Mononuclear cell (primary cell): Measurements from ENCODE around the gene ACSL6. TPM values are rescaled to one million over a fixed set of nuclear protein-coding genes. Genes with fewer than 3 reads are reported as not detected.

Experiments
- H3K27me3 ChIP-seq: 2 replicates; pipeline ENCODE4 v1.6.0; 2011; ENCODE audit warnings: low read length, control low read depth; ENCODE audit not compliant: insufficient read depth
- H3K4me1 ChIP-seq: 2 replicates; pipeline ENCODE4 v1.5.1; 2011; ENCODE audit warnings: mild to moderate bottlenecking, low read length, control low read depth; ENCODE audit not compliant: insufficient read depth
- H3K4me3 ChIP-seq: 2 replicates; pipeline ENCODE4 v1.5.1; 2011; ENCODE audit warnings: mild to moderate bottlenecking, low read length, moderate library complexity
- H3K9me3 ChIP-seq: 2 replicates; pipeline ENCODE4 v1.5.1; 2011; ENCODE audit warnings: low read depth, mild to moderate bottlenecking, control low read depth, low read length
- total RNA-seq: library from RNA; depleted of rRNA; stranded (reverse); fragments of >200 nt; gene quantifications from one replicate; pipeline ENCODE4 v1.2.3, GENCODE V29; 2012

The ACSL6 gene
- total RNA-seq, 1 donor: 24.8 TPM

DNA sequence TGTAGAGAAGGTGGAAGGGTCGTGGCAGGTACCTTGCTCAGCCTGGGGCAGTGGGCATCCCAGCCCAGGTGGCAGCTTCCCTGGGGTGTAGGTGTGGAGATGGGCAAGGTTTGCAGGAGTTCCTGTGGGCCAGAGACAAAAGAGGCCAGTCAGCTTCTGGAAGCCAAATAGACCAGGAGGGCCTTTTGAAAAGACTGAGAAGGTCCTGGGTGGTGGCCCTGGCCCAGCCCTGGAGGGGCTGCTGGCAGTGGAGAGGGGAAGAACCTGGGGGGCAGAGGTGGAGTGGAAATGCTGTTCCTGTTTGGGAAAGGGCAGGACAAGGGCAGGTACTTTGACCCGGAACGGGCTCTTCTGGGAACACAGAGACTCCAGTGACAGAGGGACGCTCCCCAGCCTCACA is 42.0 kb upstream of the ACSL6 start:
- H3K4me1 ChIP-seq: peaks cover 24% of the 10 kb centered on the region
- no peaks in the 10 kb centered on the region for H3K27me3 ChIP-seq
- H3K9me3 ChIP-seq: no peaks in the 10 kb centered on the region
- H3K4me3 ChIP-seq: no peak overlapping the region

DNA sequence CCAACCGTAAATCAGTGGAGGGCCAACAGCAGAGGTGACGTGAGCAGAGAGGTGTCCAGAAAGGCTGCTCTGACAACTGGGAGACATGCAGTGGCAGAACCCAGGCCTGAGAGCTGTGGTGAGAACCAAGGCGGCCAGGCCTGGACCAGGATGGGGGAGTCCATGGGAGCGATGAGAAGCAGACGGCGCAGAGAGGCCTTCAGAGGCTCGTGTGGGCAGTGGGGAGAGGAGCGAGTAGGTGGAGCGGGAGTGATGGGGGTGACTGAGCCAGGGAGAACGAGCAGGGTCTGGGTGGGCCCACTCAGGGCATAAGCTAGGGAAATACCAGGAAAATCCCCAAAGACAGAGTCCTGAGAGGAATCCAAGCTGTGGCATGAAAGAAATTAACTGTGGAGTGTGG is 41.1 kb upstream of the ACSL6 start:
- Histone ChIP-seq H3K27me3 (no peaks in the 10 kb centered on the region), H3K9me3 (no peaks in the 10 kb centered on the region), H3K4me1 (peaks cover 24% of the 10 kb centered on the region)

DNA sequence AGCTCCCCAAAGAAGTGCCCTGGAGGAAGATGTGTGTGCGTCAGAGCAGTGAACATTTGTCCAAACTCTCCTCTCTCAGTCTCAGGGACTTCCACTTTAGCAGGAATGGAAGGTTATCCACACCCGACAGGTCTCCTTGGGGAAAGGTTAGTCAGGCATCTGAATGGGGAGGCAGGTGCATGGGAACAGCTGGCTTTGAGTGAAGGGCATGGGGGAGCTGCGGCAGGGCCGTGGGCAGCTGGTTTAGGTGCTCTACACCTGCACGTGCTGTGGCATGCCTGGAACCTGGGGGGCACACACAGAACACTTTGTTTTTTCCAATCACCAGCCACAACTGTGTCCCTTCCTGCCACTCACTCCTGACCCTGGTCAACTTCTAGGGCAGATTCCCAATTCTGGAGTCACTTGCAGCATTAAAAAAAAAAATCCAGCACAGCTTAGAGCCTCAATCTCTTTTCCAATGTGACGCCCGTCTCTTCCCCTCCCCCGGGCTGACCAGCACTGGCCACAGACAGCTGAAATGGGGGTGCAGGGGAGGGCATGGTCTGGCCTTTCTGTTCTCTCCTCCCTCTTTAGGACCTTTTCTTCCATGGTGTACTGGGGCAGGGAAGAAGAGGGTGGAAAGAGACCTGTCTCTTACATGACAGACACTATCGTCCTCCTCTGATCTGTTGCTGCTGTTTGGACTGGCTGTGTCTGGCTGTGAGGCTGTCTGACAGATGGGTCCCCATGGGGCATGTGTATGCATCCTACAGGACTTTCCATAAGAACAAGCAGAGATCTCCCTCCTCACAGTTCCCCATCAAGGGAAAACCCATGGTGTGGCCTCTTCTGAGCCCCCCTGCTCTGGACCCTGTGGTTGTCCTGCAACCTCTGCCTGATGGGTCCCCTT is 39.4 kb upstream of the ACSL6 start:
- no peaks in the 10 kb centered on the region for H3K27me3 ChIP-seq

More for the DNA sequence above, 41.1 kb upstream of the ACSL6 start:
- H3K4me3 ChIP-seq: no peak overlapping the region

DNA sequence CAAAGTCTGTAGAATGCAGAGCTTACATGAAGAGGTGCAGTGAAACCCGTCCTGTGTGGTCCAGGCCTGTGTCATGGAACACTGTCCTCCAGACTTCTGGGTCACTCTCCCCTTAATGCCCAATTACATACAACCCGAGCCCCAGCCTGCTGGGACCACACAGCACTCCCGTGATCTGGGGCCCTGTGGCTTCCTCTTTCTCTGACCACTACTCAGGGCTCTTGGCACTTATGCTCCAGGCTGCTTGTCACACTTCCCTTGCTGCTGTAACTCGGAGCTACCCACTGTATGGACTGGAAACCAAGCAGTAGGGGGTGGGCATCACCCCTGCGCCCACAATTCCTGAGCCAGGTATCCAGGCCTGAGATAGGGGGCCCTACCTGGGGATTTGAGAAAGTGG is 38.7 kb upstream of the ACSL6 start:
- Histone ChIP-seq H3K4me1 (peaks cover 8% of the 10 kb centered on the region), H3K27me3 (no peaks in the 10 kb centered on the region), H3K4me3 (no peak overlapping the region), H3K9me3 (no peaks in the 10 kb centered on the region)

More for the DNA sequence above, 39.4 kb upstream of the ACSL6 start:
- Histone ChIP-seq H3K9me3 (no peaks in the 10 kb centered on the region), H3K4me3 (no peak overlapping the region), H3K4me1 (peaks cover 16% of the 10 kb centered on the region)

DNA sequence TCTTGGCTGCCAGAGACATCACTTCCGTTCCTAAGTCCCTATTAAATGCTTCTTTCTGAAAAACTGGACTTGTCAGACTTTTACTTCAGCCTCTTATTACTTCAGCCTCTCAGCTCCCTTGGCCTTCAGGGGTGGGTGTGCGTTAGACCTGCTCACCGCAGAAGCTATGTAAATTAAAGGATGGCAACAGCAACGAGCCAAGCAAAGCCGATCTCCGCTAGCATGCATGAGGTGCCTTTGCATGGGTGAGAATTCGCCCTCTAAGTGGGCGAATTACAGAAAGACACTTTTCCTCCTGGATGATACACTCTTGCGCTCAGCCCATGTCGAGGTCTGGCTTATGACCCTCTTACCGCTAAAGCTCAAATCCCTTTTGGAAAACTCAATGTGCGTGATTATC is 38.1 kb upstream of the ACSL6 start:
- no peak overlapping the region for H3K4me3 ChIP-seq
- H3K27me3 ChIP-seq: no peaks in the 10 kb centered on the region
- H3K9me3 ChIP-seq: no peaks in the 10 kb centered on the region
- peaks cover 6% of the 10 kb centered on the region for H3K4me1 ChIP-seq

DNA sequence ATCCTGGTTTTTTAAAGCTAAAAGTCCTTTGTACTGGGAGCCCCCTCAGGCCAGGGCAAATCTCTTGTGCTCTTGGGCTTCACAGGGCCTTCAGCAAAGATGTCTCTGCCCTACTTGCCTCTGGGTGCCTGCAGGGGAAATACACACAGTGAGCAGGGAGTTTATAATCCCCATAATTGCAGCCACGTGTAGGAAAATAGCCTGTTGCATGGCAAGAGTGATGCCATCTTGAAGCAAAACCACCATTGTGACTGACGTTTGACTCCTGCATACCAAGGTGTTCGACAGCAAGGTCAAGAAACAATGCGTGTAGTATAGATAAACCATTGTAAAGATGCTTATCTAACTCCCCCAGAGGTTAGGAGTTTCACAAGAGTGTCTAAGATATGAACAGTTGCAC is 37.6 kb upstream of the ACSL6 start:
- Histone ChIP-seq H3K4me1 (peaks cover 10% of the 10 kb centered on the region), H3K4me3 (no peak overlapping the region), H3K27me3 (no peaks in the 10 kb centered on the region), H3K9me3 (no peaks in the 10 kb centered on the region)

DNA sequence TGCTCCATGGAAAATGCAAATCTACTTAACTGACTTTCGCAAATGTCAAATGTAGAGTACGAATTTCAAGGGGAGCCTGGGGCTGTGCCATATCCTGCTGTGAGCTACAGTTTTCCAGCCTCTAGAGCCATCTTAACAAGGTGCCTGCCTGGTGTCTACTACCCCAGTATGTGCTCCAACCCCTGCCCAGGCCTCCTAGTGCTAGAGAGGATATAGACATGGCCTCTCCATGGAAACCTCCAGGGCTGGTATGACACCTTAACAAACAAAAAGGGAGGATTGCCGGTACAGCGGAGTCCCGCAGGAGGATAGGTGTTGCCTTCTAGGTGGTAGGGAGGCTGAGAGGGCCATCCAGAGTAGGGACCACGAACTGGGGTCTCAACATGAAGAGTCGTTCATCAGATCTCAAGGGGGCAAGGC is 35.4 kb upstream of the ACSL6 start:
- Histone ChIP-seq H3K4me3 (no peak overlapping the region), H3K27me3 (peaks cover 9% of the 10 kb centered on the region), H3K9me3 (no peaks in the 10 kb centered on the region), H3K4me1 (peaks cover 13% of the 10 kb centered on the region)

DNA sequence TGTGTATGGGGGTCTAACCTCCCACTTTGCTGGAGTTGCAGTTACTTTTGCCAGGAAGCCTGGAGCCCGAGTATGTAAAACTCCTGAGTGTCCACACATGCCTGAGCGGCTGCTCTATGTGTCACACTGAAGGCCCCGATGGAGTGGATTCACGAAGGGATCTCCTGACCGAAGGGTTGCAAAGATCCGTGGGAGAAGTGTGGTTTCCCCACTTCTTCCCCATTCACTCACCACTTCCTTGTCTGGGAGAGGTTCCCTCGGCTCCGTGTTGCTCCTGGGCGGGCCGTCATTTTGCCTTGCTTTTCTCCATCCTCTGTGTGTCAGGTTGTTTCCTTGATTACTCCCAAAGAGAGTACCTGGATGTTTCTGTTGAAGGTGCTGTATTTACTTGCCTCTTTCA is 32.7 kb upstream of the ACSL6 start:
- no peaks in the 10 kb centered on the region for H3K9me3 ChIP-seq
- H3K27me3 ChIP-seq: peaks cover 16% of the 10 kb centered on the region
- H3K4me3 ChIP-seq: no peak overlapping the region
- peaks cover 7% of the 10 kb centered on the region for H3K4me1 ChIP-seq

DNA sequence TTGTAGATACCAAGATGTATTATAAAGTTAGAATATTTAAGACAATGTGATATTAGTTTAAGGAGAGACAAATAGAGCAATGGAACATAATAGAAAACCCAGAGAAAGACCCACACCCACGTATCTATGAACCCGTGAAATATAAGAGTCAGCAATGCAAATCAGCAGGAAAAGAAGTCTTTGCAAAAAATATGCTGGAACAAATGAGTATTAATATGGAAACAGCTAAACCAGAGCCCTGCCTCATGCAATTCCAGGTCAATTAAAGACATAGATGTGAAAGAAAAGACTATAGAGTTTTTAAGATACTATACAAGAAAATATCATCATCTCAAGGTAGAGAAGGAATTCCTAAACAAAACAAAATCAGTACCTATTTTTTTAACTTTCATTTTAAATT is 25.9 kb upstream of the ACSL6 start:
- no peaks in the 10 kb centered on the region for H3K4me1 ChIP-seq
- peaks cover 15% of the 10 kb centered on the region for H3K9me3 ChIP-seq
- no peak overlapping the region for H3K4me3 ChIP-seq
- H3K27me3 ChIP-seq: peaks cover 20% of the 10 kb centered on the region

DNA sequence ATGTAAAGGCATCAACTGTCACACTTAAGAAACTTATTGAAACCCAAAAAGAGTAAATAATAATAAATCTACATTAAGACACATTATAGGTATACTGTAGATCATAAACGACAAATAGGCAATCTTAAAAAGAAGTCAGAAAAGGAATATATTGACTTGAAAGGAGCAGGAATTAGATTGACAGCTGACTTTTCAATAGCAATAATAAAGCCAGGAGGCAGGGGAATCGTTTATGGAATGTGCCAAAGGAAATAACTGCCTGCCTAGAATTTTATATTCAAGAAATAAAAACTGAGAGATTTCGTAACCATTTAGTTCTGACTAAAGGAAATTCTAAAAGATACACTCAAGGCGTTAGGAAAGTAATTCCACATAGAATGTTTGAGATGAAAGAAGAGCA is 21.7 kb upstream of the ACSL6 start:
- H3K4me3 ChIP-seq: no peak overlapping the region
- H3K4me1 ChIP-seq: no peaks in the 10 kb centered on the region
- peaks cover 15% of the 10 kb centered on the region for H3K9me3 ChIP-seq
- peaks cover 9% of the 10 kb centered on the region for H3K27me3 ChIP-seq

DNA sequence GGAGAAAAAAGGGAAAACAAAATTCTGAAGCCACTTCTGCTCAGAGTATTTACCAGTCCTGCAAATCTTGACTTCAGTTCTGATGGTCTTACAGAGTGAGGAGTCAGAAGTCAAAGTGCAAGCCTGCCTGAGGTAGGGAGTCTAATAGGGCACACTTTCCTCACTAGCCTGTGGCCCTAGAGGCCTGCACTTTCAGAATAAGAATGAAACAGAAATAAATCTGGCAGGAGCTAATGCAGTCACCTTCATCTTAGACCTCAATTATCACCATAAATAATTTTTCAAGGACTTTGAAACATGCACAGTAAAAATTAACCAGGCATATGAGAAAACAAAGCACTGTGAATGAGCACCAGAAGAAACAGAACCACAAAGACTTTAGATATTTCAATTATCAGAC is 20.7 kb upstream of the ACSL6 start:
- Histone ChIP-seq H3K27me3 (peaks cover 9% of the 10 kb centered on the region), H3K4me1 (peaks cover 3% of the 10 kb centered on the region), H3K4me3 (no peak overlapping the region)

DNA sequence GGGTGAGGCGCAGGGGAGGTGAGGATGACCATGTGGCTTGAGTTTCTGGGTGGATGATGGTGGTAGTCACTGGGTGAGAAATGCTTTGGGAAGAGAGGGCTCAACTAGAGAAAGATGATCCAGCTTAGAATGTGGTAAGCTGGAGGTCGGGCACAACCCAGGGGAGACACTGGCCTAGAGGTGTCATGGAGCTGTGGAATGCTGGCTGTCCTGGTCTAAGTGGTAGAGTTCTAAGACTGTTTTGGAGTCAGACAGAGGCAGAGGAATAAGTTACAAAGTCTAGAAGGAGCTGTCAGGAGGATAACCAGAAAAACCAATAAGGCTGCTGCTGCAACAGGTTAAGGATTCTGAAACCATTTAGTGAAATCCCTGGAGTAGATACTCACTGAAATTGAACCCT is 19.2 kb upstream of the ACSL6 start:
- H3K4me1 ChIP-seq: peaks cover 13% of the 10 kb centered on the region
- H3K9me3 ChIP-seq: peaks cover 15% of the 10 kb centered on the region
- no peak overlapping the region for H3K4me3 ChIP-seq
- H3K27me3 ChIP-seq: peaks cover 9% of the 10 kb centered on the region

More for the DNA sequence above, 20.7 kb upstream of the ACSL6 start:
- H3K9me3 ChIP-seq: peaks cover 15% of the 10 kb centered on the region

DNA sequence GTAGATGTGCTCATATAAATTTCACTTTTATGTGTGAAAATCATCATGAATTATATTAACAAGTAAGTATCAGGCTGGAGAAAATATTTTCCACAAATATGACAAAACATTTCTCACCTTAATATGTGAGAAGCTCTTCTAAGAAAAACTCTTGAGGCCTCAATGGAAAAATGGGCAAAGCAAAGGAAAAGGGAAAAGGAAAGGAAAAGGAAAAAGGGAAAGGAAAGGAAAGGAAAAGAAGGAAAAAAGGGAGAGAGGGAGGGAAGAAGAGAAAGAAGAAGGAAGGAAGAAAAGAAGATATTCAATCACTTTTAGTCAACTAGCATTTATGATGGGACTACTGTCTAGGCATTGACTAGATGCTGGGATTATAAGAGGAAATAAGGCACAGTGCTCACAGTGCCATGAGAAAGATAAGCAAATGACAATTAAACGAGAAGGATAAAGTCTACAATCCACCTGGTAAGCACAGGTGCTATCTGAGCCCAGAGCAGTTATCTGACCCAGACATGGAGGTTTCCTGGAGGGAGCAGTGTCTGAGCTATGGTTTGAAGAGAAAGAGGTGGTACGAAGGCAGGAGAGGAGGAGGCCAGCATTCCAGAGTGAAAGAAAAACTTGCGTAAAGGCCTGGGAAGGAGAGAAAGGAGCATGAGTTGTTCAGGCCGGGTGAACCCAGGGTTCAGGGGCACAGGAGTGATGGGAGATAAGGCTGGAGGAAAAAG is 18.3 kb upstream of the ACSL6 start:
- H3K4me1 ChIP-seq: peaks cover 13% of the 10 kb centered on the region
- peaks cover 15% of the 10 kb centered on the region for H3K9me3 ChIP-seq
- no peak overlapping the region for H3K4me3 ChIP-seq
- H3K27me3 ChIP-seq: peaks cover 9% of the 10 kb centered on the region

DNA sequence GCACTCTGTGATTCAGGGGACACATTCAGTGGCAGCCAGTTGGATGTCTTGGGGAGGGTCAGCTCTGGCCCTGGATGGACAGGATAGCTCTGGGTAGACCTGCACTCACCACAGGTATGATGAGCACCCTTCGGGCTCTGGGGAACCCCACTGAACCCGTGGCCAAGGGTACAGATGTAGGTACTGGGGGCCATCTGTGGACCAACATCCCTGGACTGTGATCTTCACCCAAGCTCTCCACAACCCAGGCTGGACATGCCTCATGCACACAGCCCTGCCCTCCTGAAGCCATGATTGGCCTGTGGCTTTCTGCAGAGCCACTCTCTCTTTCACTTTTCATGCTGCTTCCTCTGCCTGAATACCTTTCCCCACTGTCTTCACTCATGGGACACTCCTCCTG is 15.6 kb upstream of the ACSL6 start:
- H3K4me3 ChIP-seq: no peak overlapping the region
- H3K27me3 ChIP-seq: no peaks in the 10 kb centered on the region
- H3K4me1 ChIP-seq: peaks cover 13% of the 10 kb centered on the region

DNA sequence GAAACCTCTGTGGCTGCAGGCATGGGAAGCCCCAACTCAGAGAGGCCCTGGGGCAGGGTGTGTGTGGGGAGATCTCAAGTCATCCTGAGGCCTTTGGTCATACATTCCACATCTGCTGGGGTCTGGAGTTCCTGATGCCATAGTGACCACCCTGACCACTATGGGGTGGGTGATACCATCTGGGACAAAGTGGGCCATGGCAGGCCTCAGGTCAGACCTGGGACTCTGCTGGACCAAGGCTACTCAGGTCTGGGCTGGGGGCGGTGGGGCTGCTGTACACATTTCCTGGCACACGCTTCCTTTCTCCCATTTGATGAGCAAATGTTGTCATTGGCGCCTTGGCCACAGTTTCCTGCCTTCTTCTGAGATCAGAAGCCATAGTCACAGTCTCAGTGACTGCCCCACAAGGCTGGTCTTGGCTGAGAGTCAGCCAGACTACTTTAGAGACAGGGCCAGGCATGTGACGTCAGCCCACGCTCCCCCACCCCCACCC is 15.1 kb upstream of the ACSL6 start:
- Histone ChIP-seq H3K4me1 (peaks cover 13% of the 10 kb centered on the region), H3K4me3 (no peak overlapping the region), H3K27me3 (no peaks in the 10 kb centered on the region), H3K9me3 (no peaks in the 10 kb centered on the region)

More for the DNA sequence above, 15.6 kb upstream of the ACSL6 start:
- H3K9me3 ChIP-seq: no peaks in the 10 kb centered on the region
